Hindlimb muscle (tissue), 1 donor: Measurements from ENCODE around the gene RAMP3. TPM values are rescaled to one million over a fixed set of nuclear protein-coding genes. Genes with fewer than 3 reads are reported as not detected.
"Not testable (repeated sequence)": the region's sequence is repeated elsewhere in the genome, so short reads cannot be mapped to it uniquely, and the experiment has no call there.

Source experiments
- DNase-seq: peaks from one replicate; pipeline ENCODE4 v3.0.0-alpha.2; 2013
- polyA plus RNA-seq: library from polyadenylated mRNA; unstranded; fragments of 120-200 nt; gene quantifications from one replicate; pipeline ENCODE4 v1.2.1, GENCODE V29; 2013; ENCODE audit not compliant: insufficient read length

RAMP3 gene
- polyA plus RNA-seq: 5.6 TPM

- no peak for DNase-seq
Measured at GRCh38 chr7:45157653-45158401, at the start of gene RAMP3. TSS of gene RAMP3 (plus strand) at chr7:45157791. CDS start at chr7:45157829, 38 bp downstream.

- no peak for DNase-seq
Measured at GRCh38 chr7:45108863-45109262, 48.7 kb upstream of the RAMP3 start.

- peak; percentile 97 for DNase-seq
Measured at GRCh38 chr7:45111298-45112223, 46.0 kb upstream of the RAMP3 start, which contains the start of gene TBRG4. TSS of gene TBRG4 (minus strand) at chr7:45111697. CDS start at chr7:45109237, 2,460 bp downstream.

GRCh38 chr7:45112648-45113047, 44.9 kb upstream of the RAMP3 start:
- no peak for DNase-seq

GRCh38 chr7:45114257-45114656, 43.3 kb upstream of the RAMP3 start:
- DNase-seq: not testable (repeated sequence)

GRCh38 chr7:45114926-45115325, 42.7 kb upstream of the RAMP3 start:
- no peak for DNase-seq

GRCh38 chr7:45116048-45116447, 41.5 kb upstream of the RAMP3 start:
- DNase-seq: no peak

- DNase-seq: no peak
Measured at GRCh38 chr7:45117582-45117981, 40.0 kb upstream of the RAMP3 start.

- DNase-seq: no peak
Measured at GRCh38 chr7:45118292-45118691, 39.3 kb upstream of the RAMP3 start.

- no peak for DNase-seq
Measured at GRCh38 chr7:45118889-45119331, 38.7 kb upstream of the RAMP3 start.

- no peak for DNase-seq
Measured at GRCh38 chr7:45119550-45119949, 38.0 kb upstream of the RAMP3 start.

- DNase-seq: no peak
Measured at GRCh38 chr7:45122975-45123860, 34.4 kb upstream of the RAMP3 start.

- no peak for DNase-seq
Measured at GRCh38 chr7:45123913-45124710, 33.5 kb upstream of the RAMP3 start.

GRCh38 chr7:45125193-45125904, 32.2 kb upstream of the RAMP3 start:
- no peak for DNase-seq

GRCh38 chr7:45126201-45126600, 31.4 kb upstream of the RAMP3 start:
- DNase-seq: no peak

GRCh38 chr7:45126920-45127319, 30.7 kb upstream of the RAMP3 start:
- DNase-seq: no peak

- no peak for DNase-seq
Measured at GRCh38 chr7:45129181-45129800, 28.3 kb upstream of the RAMP3 start.

- DNase-seq: no peak
Measured at GRCh38 chr7:45129906-45130305, 27.7 kb upstream of the RAMP3 start.

GRCh38 chr7:45130910-45131309, 26.7 kb upstream of the RAMP3 start:
- DNase-seq: no peak

GRCh38 chr7:45131891-45132290, 25.7 kb upstream of the RAMP3 start:
- no peak for DNase-seq
